HEK293 (cell line): ENCODE data around the gene EPM2A.

Experiments used
- CTCF ChIA-PET: fragments of 350-600 bp; formaldehyde crosslinking; extraction: SDS; loops from one replicate; lab custom pipeline; 2021; ENCODE audit warnings: antibody characterized with exemption; lab: Yijun Ruan, JAX
- POLR2A ChIA-PET: fragments of 300-600 bp; formaldehyde crosslinking; extraction: SDS; loops from one replicate; lab custom pipeline; 2020; ENCODE audit warnings: antibody characterized with exemption, inconsistent platforms; lab: Yijun Ruan, JAX
- H3K27ac ChIP-seq: fragments of 200-500 bp; sonication (Bioruptor generic); 2 replicates; pipeline ENCODE4 v1.5.1; 2014; ENCODE audit warnings: low read depth, low read length, control low read depth, inconsistent platforms; ENCODE audit errors: extremely low read depth
- H3K36me3 ChIP-seq, 2 experiments: fragments of 200-500 bp in 1 of 2; sonication (Bioruptor generic) in 1 of 2; 1 replicate in 1 of 2; 2 replicates in 1 of 2; pipeline ENCODE4 v1.5.1; 2014 to 2017; ENCODE audit warnings: inconsistent platforms in 2 of 2, low read length in 2 of 2; ENCODE audit not compliant: control insufficient read depth in 2 of 2, insufficient read depth in 1 of 2
- H3K4me1 ChIP-seq: fragments of 200-500 bp; sonication (Bioruptor generic); 2 replicates; pipeline ENCODE4 v1.5.1; 2014; ENCODE audit warnings: mild to moderate bottlenecking, low read length, inconsistent platforms; ENCODE audit not compliant: control insufficient read depth, insufficient read depth
- H3K4me3 ChIP-seq: 2 replicates; pipeline ENCODE4 v1.5.1; 2011; ENCODE audit warnings: low read depth, mild to moderate bottlenecking, control low read depth, low read length, moderate library complexity
- H3K9me3 ChIP-seq: fragments of 200-500 bp; sonication (Bioruptor generic); 2 replicates; pipeline ENCODE4 v1.5.1; 2014; ENCODE audit warnings: low read depth, low read length, inconsistent platforms; ENCODE audit not compliant: control insufficient read depth, insufficient read depth
- AEBP2 ChIP-seq: fragments of 450-650 bp; formaldehyde crosslinking; IDR thresholded peaks from 2 replicates; pipeline ENCODE4 v1.5.1; 2016; ENCODE audit warnings: missing biosample characterization, missing genetic modification characterization, borderline replicate concordance
- BCL11B ChIP-seq: fragments of 450-650 bp; formaldehyde crosslinking; IDR thresholded peaks from 2 replicates; pipeline ENCODE4 v1.5.1; 2016; ENCODE audit warnings: low read depth, missing biosample characterization, missing genetic modification characterization
- GLI4 ChIP-seq: fragments of 450-650 bp; formaldehyde crosslinking; IDR thresholded peaks from 2 replicates; pipeline ENCODE4 v1.5.1; 2016; ENCODE audit warnings: missing biosample characterization, missing genetic modification characterization
- HIC1 ChIP-seq: fragments of 450-650 bp; formaldehyde crosslinking; IDR thresholded peaks from 2 replicates; pipeline ENCODE4 v1.5.1; 2016; ENCODE audit warnings: missing biosample characterization, missing genetic modification characterization
- HOXC10 ChIP-seq: sonication (generic); formaldehyde crosslinking; IDR thresholded peaks from 2 replicates; pipeline ENCODE4 v1.8.1; 2023; ENCODE audit warnings: mild to moderate bottlenecking, missing genetic modification reagents
- KLF16 ChIP-seq: fragments of 450-650 bp; formaldehyde crosslinking; IDR thresholded peaks from 2 replicates; pipeline ENCODE4 v1.5.1; 2017; ENCODE audit warnings: missing biosample characterization, missing genetic modification characterization
- KLF17 ChIP-seq: fragments of 450-650 bp; formaldehyde crosslinking; IDR thresholded peaks from 2 replicates; pipeline ENCODE4 v1.5.1; 2016; ENCODE audit warnings: missing biosample characterization, missing genetic modification characterization
- RBAK ChIP-seq: fragments of 450-650 bp; formaldehyde crosslinking; IDR thresholded peaks from 2 replicates; pipeline ENCODE4 v1.5.1; 2016; ENCODE audit warnings: missing biosample characterization, missing genetic modification characterization
- ZBTB11 ChIP-seq: fragments of 450-650 bp; formaldehyde crosslinking; conservative IDR thresholded peaks from 2 replicates; pipeline ENCODE4 v1.5.1; 2016; ENCODE audit warnings: low read depth, missing biosample characterization, missing genetic modification characterization
- ZNF112 ChIP-seq: fragments of 450-650 bp; formaldehyde crosslinking; IDR thresholded peaks from 2 replicates; pipeline ENCODE4 v1.5.0; 2017; ENCODE audit warnings: missing biosample characterization, missing genetic modification characterization
- ZNF138 ChIP-seq: fragments of 450-650 bp; formaldehyde crosslinking; IDR thresholded peaks from 2 replicates; pipeline ENCODE4 v1.5.1; 2016; ENCODE audit warnings: missing biosample characterization, missing genetic modification characterization, borderline replicate concordance
- ZNF157 ChIP-seq: fragments of 450-650 bp; formaldehyde crosslinking; IDR thresholded peaks from 2 replicates; pipeline ENCODE4 v1.5.1; 2016; ENCODE audit warnings: missing biosample characterization, missing genetic modification characterization
- ZNF175 ChIP-seq: fragments of 450-650 bp; formaldehyde crosslinking; IDR thresholded peaks from 2 replicates; pipeline ENCODE4 v1.5.1; 2016; ENCODE audit warnings: missing biosample characterization, missing genetic modification characterization
- ZNF26 ChIP-seq: fragments of 450-650 bp; formaldehyde crosslinking; IDR thresholded peaks from 2 replicates; pipeline ENCODE4 v1.5.1; 2016; ENCODE audit warnings: missing biosample characterization, missing genetic modification characterization
- ZNF302 ChIP-seq: fragments of 450-650 bp; formaldehyde crosslinking; IDR thresholded peaks from 2 replicates; pipeline ENCODE4 v1.5.1; 2016; ENCODE audit warnings: missing biosample characterization, missing genetic modification characterization, low read depth
- ZNF366 ChIP-seq: fragments of 450-650 bp; formaldehyde crosslinking; conservative IDR thresholded peaks from 2 replicates; pipeline ENCODE4 v1.5.1; 2016; ENCODE audit warnings: missing biosample characterization, missing genetic modification characterization
- ZNF501 ChIP-seq: fragments of 450-650 bp; formaldehyde crosslinking; IDR thresholded peaks from 2 replicates; pipeline ENCODE4 v1.5.1; 2016; ENCODE audit warnings: missing biosample characterization, missing genetic modification characterization
- ZNF624 ChIP-seq: fragments of 450-650 bp; formaldehyde crosslinking; IDR thresholded peaks from 2 replicates; pipeline ENCODE4 v1.5.1; 2017; ENCODE audit warnings: missing biosample characterization, missing genetic modification characterization
- ZNF629 ChIP-seq: fragments of 450-650 bp; formaldehyde crosslinking; IDR thresholded peaks from 2 replicates; pipeline ENCODE4 v1.5.1; 2017; ENCODE audit warnings: missing biosample characterization, missing genetic modification characterization
- ZNF776 ChIP-seq: fragments of 450-650 bp; formaldehyde crosslinking; IDR thresholded peaks from 2 replicates; pipeline ENCODE4 v1.5.0; 2017; ENCODE audit warnings: missing biosample characterization, missing genetic modification characterization, borderline replicate concordance
- ZNF837 ChIP-seq: fragments of 450-650 bp; formaldehyde crosslinking; IDR thresholded peaks from 2 replicates; pipeline ENCODE4 v1.5.1; 2016; ENCODE audit warnings: missing biosample characterization, missing genetic modification characterization
- TF ChIP-seq, protein P1 (sequence below): sonication (generic); formaldehyde crosslinking; IDR thresholded peaks from 2 replicates; pipeline ENCODE4 v1.8.1; 2022; ENCODE audit warnings: mild to moderate bottlenecking, moderate library complexity, missing genetic modification reagents
- TF ChIP-seq, protein P2 (sequence below): fragments of 450-650 bp; formaldehyde crosslinking; IDR thresholded peaks from 2 replicates; pipeline ENCODE4 v1.5.0; 2017; ENCODE audit warnings: missing biosample characterization, missing genetic modification characterization, borderline replicate concordance

Gene EPM2A

DNA sequence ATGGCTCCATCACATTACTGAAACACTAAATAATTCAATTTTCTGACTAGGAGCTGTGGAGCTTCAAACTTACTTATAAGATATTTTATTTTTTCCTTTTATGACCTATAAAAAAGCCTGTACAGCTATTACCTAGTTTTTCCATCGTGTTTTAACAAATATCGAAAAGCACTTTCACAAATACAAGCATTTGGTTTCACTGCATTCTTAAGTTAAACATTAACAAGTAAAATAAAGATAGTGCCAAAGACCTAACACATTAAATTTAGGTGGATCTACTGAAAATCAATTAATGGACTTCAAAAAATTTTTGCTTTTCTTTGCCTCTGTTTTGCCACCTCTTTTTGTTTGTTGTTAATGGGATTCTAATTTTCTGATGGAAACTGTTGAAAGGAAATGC is 83.3 kb downstream of the EPM2A start:
- Histone ChIP-seq H3K9me3 (no peaks in the 10 kb centered on the region), H3K4me3 (no peak overlapping the region), H3K36me3 (no peaks in the 10 kb centered on the region), H3K4me1 (no peaks in the 10 kb centered on the region), H3K27ac (no peak overlapping the region)
- POLR2A ChIA-PET, result no interaction called here
- CTCF ChIA-PET, result no interaction called here
- TF ChIP-seq ZNF175 (tag by site-specific recombination), result no peak
- no peak for TF ChIP-seq ZNF501
- TF ChIP-seq ZNF157 (tag by site-specific recombination), result no peak
- no peak for TF ChIP-seq ZNF629 (tag by site-specific recombination)
- TF ChIP-seq RBAK (tag by site-specific recombination), result no peak
- TF ChIP-seq ZNF776 (tag by site-specific recombination), result no peak
- no peak for TF ChIP-seq ZNF302 (tag by site-specific recombination)
- TF ChIP-seq KLF16 (tag by site-specific recombination), result no peak
- TF ChIP-seq KLF17, result no peak
- TF ChIP-seq ZNF366 (tag by site-specific recombination), result no peak
- TF ChIP-seq ZNF624 (tag by site-specific recombination), result no peak
- TF ChIP-seq AEBP2 (tag by site-specific recombination), result no peak
- TF ChIP-seq BCL11B (tag by site-specific recombination), result no peak

- POLR2A ChIA-PET, result no interaction called here
- CTCF ChIA-PET, result interaction anchor here (0.6 to 2.0 kb wide), 2 partner anchors 15 to 220 kb away, joined by 3 to 7 read pairs; no protein-coding TSS in a partner anchor
- Histone ChIP-seq H3K9me3 (no peaks in the 10 kb centered on the region), H3K27ac (no peak overlapping the region), H3K4me3 (no peak overlapping the region), H3K36me3 (no peaks in the 10 kb centered on the region), H3K4me1 (no peaks in the 10 kb centered on the region)
- TF ChIP-seq ZNF837 (tag by site-specific recombination) (no peak), HIC1 (no peak), GLI4 (tag by site-specific recombination) (no peak), ZNF26 (tag by site-specific recombination) (no peak), ZNF112 (tag by site-specific recombination) (no peak), ZNF138 (tag by site-specific recombination) (no peak), HOXC10 (CRISPR knock-in tag) (no peak), ZBTB11 (tag by site-specific recombination) (no peak)
- TF ChIP-seq, protein P1, sequence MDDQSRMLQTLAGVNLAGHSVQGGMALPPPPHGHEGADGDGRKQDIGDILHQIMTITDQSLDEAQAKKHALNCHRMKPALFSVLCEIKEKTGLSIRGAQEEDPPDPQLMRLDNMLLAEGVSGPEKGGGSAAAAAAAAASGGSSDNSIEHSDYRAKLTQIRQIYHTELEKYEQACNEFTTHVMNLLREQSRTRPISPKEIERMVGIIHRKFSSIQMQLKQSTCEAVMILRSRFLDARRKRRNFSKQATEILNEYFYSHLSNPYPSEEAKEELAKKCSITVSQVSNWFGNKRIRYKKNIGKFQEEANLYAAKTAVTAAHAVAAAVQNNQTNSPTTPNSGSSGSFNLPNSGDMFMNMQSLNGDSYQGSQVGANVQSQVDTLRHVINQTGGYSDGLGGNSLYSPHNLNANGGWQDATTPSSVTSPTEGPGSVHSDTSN (CRISPR knock-in tag), result no peak
- TF ChIP-seq, protein P2, sequence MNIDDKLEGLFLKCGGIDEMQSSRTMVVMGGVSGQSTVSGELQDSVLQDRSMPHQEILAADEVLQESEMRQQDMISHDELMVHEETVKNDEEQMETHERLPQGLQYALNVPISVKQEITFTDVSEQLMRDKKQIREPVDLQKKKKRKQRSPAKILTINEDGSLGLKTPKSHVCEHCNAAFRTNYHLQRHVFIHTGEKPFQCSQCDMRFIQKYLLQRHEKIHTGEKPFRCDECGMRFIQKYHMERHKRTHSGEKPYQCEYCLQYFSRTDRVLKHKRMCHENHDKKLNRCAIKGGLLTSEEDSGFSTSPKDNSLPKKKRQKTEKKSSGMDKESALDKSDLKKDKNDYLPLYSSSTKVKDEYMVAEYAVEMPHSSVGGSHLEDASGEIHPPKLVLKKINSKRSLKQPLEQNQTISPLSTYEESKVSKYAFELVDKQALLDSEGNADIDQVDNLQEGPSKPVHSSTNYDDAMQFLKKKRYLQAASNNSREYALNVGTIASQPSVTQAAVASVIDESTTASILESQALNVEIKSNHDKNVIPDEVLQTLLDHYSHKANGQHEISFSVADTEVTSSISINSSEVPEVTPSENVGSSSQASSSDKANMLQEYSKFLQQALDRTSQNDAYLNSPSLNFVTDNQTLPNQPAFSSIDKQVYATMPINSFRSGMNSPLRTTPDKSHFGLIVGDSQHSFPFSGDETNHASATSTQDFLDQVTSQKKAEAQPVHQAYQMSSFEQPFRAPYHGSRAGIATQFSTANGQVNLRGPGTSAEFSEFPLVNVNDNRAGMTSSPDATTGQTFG, result no peak
These were observed 87.2 kb downstream of the EPM2A start for GRCh38 chr6:145648149-145648548.
